Amniotic epithelial cell (primary cell): ENCODE measurements around the gene FOXK2.

ENCODE experiments used
- DNase-seq: peaks from one replicate; pipeline ENCODE4 v3.0.0-alpha.2; 2010; ENCODE audit warnings: low read depth

The FOXK2 gene

GRCh38 chr17:82642022-82642421 lies 122.5 kb downstream of the FOXK2 start:
- DNase-seq: no peak

GRCh38 chr17:82644148-82644547 lies 124.6 kb downstream of the FOXK2 start:
- no peak for DNase-seq

GRCh38 chr17:82645516-82645915 lies 126.0 kb downstream of the FOXK2 start:
- DNase-seq: no peak

- no peak for DNase-seq
These were observed 128.1 kb downstream of the FOXK2 start for GRCh38 chr17:82647593-82648164.

GRCh38 chr17:82648165-82648668 lies 128.7 kb downstream of the FOXK2 start, which contains the start of gene WDR45B:
Gene WDR45B, minus strand, starts transcription at chr17:82648444. Its CDS starts 104 bp downstream, at chr17:82648340.
- DNase-seq: peak; percentile 96

- no peak for DNase-seq
These were observed 129.3 kb downstream of the FOXK2 start for GRCh38 chr17:82648742-82649331.

GRCh38 chr17:82649501-82650261 lies 130.1 kb downstream of the FOXK2 start:
- no peak for DNase-seq

- DNase-seq: no peak
These were observed 131.2 kb downstream of the FOXK2 start for GRCh38 chr17:82650723-82651122.

- no peak for DNase-seq
These were observed 134.4 kb downstream of the FOXK2 start for GRCh38 chr17:82653651-82654528.
